8988T (cell line): ENCODE data around the gene HES5.
"Not testable (repeated sequence)": the region's sequence is repeated elsewhere in the genome, so short reads cannot be mapped to it uniquely, and the experiment has no call there.

Source experiments
- DNase-seq: peaks from one replicate; pipeline ENCODE4 v3.0.0; 2011

HES5 gene

DNA sequence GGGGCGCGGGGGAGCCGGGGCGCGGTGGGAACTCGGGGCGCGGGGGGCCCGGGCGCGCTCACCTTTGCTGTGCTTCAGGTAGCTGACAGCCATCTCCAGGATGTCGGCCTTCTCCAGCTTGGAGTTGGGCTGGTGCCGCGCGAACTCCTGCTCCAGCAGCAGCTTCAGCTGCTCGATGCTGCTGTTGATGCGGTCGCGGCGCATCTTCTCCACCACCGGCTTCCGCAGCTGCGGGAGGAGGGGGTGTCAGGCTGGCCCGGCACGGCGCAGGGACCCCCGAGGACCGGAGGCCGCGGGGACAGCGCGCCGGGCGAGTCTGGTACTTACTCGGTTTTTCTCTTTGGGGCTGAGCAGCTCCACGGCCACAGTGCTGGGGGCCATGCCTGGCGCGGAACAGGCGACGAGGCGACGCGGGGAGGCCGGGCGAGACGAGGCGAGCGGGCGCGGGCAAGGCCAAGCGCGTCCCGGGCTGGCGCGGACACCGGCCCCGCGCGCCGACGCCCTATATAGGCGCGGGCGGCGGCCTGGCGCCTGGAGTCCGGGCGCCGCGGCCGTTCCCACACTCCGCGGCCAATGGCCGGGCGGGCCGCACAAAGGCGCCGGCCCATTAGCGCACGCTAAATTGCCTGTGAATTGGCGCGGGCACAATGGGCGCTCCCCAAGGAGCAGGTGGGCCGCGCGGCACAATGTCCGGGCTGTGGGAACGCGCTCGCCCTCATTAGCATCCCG, at the start of gene HES5:
TSS of gene HES5 (minus strand) at position 480 of the 729 bp plus-strand sequence. CDS start at position 381, 99 bp downstream.
- no peak for DNase-seq

GRCh38 chr1:2578758-2579118, 48.7 kb upstream of the HES5 start:
- DNase-seq, result no peak

- not testable (repeated sequence) for DNase-seq
Observed at GRCh38 chr1:2577565-2578075, 47.6 kb upstream of the HES5 start.

DNA sequence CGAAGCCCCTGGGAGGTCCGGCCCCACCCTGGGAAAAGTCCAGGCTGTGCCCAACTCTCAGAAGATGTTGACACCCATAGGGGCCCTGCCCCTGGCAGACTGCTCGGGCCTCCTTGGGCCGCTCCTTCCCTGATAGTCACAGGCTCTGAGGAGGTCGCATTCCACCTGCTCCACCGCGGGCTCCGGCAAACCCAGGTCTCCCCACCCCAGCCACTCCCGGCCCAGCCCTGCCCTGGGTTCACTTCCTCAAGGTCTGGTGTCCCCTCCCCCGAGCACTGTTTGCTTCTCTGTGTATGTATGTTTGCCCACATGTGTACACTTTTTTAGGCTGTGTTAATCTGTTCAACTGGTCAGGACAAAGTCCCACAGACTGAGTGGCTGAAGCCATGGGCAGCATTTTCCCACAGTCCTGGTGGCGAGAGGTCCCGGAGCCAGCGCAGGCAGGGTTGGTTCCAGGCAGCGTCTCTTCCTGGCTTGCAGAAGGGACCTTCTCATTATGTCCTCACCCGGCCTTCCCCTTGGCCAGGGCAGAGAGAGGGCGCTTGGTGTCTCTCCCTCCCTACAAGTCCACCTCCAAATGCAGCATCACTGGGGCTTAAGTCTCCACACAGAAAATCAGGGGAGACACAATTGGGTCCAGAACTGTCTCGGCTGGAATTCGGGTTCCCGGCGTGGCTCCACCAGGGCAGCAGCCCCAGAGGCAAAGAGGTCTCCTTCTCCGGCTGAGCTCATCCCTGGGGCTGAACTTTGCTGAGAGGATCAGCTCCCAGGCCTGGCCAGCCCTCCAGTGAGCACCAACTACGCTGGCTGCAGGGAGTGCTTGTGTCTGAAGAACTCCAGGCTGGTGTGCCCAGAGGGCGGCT, 46.0 kb upstream of the HES5 start:
- no peak for DNase-seq

DNA sequence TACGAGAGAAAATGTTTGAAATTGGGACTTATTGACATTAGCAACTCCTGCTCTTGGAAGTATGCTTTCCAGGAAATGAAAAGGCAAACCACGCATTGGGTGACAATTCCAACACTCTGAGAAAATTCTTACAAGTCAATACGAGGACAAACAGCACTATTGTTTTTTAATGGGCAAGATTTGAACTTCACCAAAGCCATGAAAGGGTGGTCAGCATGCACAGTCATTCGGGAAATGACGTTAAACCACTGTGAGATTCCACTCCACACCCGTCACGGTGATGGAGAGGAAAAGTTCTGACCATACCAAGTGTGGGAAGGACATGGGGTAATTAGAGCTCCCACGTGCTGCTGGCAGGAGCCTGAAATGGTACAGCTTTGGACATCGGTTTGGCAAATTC, 44.3 kb upstream of the HES5 start:
- no peak for DNase-seq

DNA sequence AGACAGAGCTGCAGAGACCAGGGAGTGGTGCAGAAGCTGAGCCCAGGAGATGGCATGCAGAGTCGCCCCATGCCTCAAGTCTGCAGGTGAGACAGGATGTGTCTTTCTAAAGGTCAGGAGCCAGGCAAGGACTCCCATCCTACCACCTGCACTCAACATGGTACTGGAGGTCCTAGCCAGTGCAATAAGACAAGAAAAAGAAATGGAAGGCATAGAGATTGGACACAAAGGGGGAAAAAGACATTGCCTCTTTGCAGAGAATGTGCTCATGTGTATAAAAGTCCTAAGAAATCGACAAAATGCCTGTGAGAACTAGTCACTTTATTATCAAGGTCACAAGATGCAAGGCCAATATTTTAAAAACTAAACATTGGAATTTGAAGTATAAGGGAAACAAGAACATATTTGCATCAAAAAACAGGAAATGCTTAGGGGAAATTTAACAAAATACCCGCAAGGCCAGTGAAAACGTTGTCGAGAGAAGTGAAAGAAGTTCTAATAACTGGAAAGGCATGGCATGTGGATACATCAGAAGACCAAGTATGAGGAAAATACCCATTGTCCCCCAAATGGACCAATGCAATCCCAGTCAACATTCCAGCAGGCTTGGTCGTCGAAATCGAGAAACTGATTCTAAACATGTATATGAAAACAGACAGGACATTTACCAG, 43.3 kb upstream of the HES5 start:
- DNase-seq, result no peak

GRCh38 chr1:2571348-2571747, 41.3 kb upstream of the HES5 start:
- DNase-seq, result no peak

DNA sequence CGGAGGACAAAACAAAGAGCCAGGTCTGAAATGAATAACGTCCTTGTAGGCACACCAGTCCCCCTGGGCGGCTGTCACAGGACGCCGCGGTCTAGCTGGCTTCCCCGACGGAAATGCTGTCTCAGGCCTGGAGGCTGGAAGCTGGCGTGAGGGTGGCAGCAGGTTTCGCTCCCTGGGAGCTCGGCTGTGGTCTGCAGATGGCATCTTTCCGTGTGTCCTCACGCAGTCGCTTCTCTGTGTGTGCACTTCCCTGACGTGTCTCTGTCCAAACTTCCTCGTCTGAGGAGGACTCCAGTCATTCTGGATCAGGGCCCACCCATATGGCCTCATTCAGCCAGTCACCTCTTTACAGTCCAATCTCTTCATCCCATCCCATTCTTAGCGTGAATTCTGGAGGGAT, 40.3 kb upstream of the HES5 start:
- no peak for DNase-seq

DNA sequence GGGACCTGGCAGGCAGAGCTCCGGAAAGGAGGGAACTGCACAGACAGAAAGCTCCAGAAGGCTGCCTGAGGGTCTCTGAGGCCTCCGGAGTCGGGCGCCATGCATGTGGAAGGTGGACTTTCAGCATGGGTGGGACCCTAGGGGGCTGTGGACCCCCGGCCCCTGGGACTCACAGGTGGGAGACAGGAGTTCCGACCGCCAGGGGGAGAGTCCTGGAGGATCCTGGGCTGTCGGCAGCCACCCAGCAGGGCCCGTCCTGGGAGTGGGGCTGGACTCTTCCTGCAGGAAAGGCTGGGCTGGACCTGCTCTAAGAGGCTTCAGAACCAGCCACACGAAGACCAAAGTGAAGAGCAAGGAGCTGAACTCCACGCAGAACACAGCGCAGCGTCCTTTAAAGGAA, 39.6 kb upstream of the HES5 start:
- not testable (repeated sequence) for DNase-seq

DNA sequence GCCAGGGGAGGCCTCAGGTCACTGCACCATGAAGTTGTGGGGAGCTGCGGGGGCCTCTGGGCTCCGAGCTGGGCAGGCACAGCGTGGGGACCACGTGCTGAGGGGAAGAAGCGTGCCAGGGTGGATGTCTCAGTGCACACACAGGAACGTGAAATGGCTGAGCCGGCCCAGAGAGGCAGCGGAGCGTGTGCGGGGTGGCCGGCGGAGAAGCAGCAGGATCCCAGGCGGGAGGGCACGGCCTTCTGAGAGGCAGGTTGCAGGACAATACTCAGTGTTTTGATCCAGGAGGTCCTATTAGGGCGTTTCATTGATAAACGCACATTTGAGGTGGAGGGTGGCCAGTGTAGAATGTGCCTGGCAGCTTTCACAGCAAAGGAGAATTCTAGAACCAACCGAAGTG, 39.0 kb upstream of the HES5 start:
- no peak for DNase-seq

DNA sequence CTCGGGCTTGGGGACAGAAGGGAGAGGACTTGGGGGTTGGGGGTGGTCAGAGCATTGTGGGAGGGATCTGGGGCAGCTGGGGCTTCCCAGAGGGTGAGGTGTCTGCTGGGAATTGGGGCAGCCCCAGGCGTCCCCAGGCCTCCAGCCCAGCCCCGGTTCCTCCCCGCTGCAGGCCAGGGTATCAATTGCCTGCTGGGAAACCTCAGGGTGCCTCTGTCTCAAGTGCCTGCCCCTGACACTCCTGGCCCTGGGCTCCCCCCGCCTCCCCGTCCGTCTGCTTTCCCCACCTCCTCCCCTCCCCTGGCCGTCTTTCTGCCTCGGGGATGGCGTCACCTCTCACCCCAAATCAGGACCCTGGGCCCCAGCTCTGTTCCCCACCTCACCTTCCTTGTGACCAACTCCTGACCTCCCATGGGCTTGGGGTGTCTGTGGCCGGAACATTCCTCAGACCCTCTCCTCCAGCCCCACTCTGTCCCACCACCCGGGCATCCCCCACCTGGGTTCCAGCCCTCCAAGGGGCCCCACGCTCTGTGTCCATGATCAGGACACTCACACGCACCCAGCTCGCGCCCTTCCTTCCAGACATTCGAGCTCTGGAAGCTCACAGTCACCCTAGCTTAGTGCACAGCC, 38.2 kb upstream of the HES5 start:
- not testable (repeated sequence) for DNase-seq

GRCh38 chr1:2567083-2567679, 37.1 kb upstream of the HES5 start:
- DNase-seq, result no peak

GRCh38 chr1:2566101-2567045, 36.3 kb upstream of the HES5 start:
- no peak for DNase-seq

DNA sequence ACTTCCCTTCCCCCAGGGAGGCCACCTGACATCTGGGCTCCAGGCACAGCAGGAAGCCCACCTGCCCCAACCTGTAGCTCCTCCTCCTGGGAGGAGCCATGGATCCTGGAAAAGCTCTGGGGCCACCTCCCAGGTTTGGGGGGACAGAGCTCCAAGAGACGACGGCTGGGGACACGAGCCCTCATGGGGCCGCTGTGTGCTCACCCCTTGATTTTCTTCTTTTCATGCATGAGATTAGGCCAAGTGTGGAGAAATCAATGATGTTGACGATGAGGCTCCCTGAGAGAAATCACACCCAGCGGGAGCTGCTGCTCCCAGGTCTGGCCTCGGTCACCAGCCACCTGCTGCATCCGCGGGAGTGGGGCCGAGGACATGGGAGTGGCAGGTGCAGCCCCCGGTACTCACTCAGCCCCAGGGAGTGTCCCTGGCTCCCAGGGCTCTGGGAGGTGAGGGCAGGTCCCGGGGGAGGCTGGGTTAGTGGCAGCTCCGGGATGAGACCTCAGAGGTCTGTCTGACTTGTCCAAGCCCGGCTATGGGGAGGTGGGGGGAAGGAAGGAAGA, 34.8 kb upstream of the HES5 start:
- DNase-seq, result no peak

- no peak for DNase-seq
Observed at GRCh38 chr1:2564006-2564814, 34.1 kb upstream of the HES5 start.

DNA sequence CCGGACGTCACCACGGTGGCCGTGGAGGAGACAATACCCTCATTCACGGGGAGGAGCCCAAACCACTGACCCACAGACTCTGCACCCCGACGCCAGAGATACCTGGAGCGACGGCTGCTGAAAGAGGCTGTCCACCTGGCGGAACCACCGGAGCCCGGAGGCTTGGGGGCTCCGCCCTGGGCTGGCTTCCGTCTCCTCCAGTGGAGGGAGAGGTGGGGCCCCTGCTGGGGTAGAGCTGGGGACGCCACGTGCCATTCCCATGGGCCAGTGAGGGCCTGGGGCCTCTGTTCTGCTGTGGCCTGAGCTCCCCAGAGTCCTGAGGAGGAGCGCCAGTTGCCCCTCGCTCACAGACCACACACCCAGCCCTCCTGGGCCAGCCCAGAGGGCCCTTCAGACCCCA, 33.1 kb upstream of the HES5 start:
- DNase-seq, result no peak

DNA sequence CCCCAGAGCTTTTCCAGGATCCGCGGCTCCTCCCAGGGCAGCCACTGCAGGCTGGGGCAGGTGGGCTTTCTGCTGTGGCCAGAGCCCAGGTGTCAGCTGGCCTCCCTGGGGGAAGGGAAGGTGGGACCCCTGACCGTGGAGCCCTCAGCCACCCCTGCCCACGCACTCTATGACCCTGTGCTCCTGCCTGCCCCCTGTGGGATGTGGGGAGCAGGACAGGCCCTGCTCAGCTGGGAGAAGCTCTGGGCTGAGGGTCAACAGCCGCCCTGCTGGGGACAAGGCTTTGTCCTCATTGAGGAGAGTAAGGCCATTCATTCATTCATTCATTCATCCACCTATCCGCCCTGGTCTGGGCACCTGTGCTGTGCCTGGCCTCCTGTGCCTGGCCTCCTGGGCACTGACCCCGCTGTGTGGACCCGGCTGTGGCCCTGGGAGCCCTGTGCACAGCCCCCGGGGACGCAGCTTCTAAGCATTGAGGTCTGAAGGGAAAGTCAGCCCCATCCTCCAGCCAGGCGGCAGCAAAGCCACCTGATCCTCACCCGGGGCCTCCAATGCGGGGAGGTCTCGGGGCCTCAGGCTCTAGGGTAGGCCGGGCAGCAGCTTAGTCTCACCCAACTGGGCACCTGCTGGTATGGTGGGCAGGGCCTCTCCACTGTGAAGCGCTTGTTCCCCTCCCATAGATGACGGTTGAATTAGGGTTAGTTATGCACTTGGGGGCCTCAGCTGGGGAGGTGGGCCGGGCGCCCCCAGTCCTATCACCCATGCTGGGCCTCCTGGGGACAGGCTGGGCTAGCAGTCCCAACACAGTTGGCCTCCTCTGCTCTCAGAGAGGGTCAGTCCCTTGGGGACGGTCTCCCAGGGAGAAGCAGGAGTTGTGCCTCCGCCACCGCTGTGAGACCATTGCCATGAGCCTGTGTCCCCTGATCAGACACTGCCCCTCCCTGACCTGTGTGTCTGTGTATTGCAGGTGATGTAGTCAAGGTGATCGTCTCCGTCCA, 32.1 kb upstream of the HES5 start:
- DNase-seq, result no peak

DNA sequence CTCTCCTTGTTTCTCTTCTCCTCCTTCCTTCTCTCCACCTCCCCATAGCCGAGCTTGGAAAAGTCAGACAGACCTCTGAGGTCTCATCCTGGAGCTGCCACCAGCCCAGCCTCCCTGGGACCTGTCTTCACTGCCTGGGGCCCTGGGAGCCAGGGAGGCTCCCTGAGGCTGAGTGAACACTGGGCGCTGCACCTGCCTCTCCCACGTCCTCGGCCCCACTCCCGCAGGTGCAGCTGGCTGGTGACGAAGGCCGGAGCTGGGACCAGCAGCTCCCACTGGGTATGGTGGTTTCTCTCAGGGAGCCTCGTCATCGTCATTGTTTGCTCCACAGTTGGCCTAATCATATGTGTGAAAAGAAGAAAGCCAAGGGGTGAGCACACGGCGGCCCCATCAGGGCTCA, 31.4 kb upstream of the HES5 start:
- no peak for DNase-seq
